Effector memory CD4-positive, alpha-beta T cell (primary cell): ENCODE data around the gene BAZ1A.
"Not testable (repeated sequence)": the region's sequence is repeated elsewhere in the genome, so short reads cannot be mapped to it uniquely, and the experiment has no call there.

Experiments used
- DNase-seq, 3 donors: peaks; one replicate each; pipeline ENCODE4 v3.0.0-alpha.2; 2020
- H3K27ac ChIP-seq: 2 replicates; pipeline ENCODE4 v1.7.0; 2013; ENCODE audit warnings: mild to moderate bottlenecking, low read length, moderate library complexity; ENCODE audit not compliant: insufficient read depth, poor library complexity, severe bottlenecking
- H3K27me3 ChIP-seq: replicated peaks from 2 replicates; pipeline ENCODE4 v1.7.0; 2013; ENCODE audit warnings: mild to moderate bottlenecking, low read length; ENCODE audit not compliant: insufficient read depth, control insufficient read depth, poor library complexity, severe bottlenecking
- H3K36me3 ChIP-seq: 2 replicates; pipeline ENCODE4 v1.7.0; 2013; ENCODE audit warnings: mild to moderate bottlenecking, low read length, moderate library complexity; ENCODE audit not compliant: control insufficient read depth, insufficient read depth
- H3K4me1 ChIP-seq: 2 replicates; pipeline ENCODE4 v1.7.0; 2013; ENCODE audit warnings: low read length, mild to moderate bottlenecking; ENCODE audit not compliant: control insufficient read depth, insufficient read depth, poor library complexity, severe bottlenecking
- H3K4me3 ChIP-seq: 2 replicates; pipeline ENCODE4 v1.7.0; 2013; ENCODE audit warnings: low read length, low read depth, mild to moderate bottlenecking; ENCODE audit not compliant: insufficient read depth, poor library complexity, severe bottlenecking
- H3K9me3 ChIP-seq: 2 replicates; pipeline ENCODE4 v1.7.0; 2013; ENCODE audit warnings: mild to moderate bottlenecking, low read length, moderate library complexity; ENCODE audit not compliant: control insufficient read depth

BAZ1A gene

GRCh38 chr14:34740139-34740538 lies 135.0 kb downstream of the BAZ1A start:
- H3K27ac ChIP-seq, H3K4me3 ChIP-seq, H3K4me1 ChIP-seq, H3K36me3 ChIP-seq, H3K9me3 ChIP-seq, H3K27me3 ChIP-seq, DNase-seq: not testable (repeated sequence)

GRCh38 chr14:34737079-34737478 lies 138.1 kb downstream of the BAZ1A start:
- not testable (repeated sequence) for H3K27me3 ChIP-seq, H3K27ac ChIP-seq

DNA sequence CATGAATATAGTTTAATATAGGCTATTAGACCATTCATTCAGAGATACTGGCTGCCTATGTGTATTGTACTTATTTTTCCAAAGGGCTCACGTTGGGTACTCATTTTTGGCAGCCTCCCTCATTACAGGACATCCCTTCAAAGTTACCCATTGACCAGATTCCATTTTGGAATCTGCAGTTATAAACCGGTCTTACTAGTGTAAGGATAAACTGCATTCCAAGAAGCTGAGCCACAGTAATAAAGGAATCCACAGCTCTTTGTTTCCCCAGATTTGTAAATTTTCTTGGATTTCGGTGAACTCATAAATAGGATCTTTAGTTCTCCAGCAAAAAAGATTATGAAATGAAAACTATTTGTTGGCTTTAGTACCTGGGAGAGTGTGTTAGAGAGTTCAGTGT lies 141.9 kb downstream of the BAZ1A start:
- H3K4me3 ChIP-seq, result no peak overlapping the region
- no peaks in the 10 kb centered on the region for H3K4me1 ChIP-seq
- H3K27ac ChIP-seq, result no peak overlapping the region
- no peaks in the 10 kb centered on the region for H3K36me3 ChIP-seq
- no peaks in the 10 kb centered on the region for H3K9me3 ChIP-seq
- DNase-seq, result no peak
- no peaks in the 10 kb centered on the region for H3K27me3 ChIP-seq

More at GRCh38 chr14:34737079-34737478, 138.1 kb downstream of the BAZ1A start:
- H3K36me3 ChIP-seq, H3K4me3 ChIP-seq, H3K9me3 ChIP-seq, DNase-seq, H3K4me1 ChIP-seq: not testable (repeated sequence)

- H3K36me3 ChIP-seq, result no peaks in the 10 kb centered on the region
- H3K4me1 ChIP-seq, result no peaks in the 10 kb centered on the region
- H3K4me3 ChIP-seq, result no peak overlapping the region
- no peaks in the 10 kb centered on the region for H3K9me3 ChIP-seq
- no peak overlapping the region for H3K27ac ChIP-seq
- no peak for DNase-seq
- no peaks in the 10 kb centered on the region for H3K27me3 ChIP-seq
Observed at GRCh38 chr14:34732802-34733201, 142.4 kb downstream of the BAZ1A start.

DNA sequence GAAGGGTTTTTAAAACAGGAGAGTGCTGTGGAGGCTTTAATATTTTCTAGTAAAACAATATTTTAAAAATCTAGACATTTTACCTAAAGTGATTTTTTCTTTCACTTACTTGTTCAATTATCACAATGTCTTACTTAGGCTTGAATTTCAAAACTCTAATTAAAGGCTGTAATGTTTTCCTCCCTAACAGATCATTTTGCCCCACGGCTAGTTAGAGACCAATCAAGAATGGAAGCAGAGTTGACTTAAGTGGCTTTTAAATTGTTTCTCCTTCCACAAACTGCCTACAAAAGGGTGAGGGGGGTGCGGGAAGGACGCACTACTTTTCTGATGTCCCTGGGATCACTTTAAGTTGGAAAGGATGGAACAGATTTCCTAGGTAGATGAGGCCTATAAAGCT lies 151.3 kb downstream of the BAZ1A start:
- Histone ChIP-seq H3K27ac (no peak overlapping the region), H3K4me3 (no peak overlapping the region), H3K4me1 (no peaks in the 10 kb centered on the region), H3K9me3 (no peaks in the 10 kb centered on the region), H3K27me3 (no peaks in the 10 kb centered on the region), H3K36me3 (no peaks in the 10 kb centered on the region)
- DNase-seq, result no peak

- peak; percentile 5 to 17 (median 9) for DNase-seq
- H3K27me3 ChIP-seq, result no peaks in the 10 kb centered on the region
- no peaks in the 10 kb centered on the region for H3K36me3 ChIP-seq
- no peak overlapping the region for H3K27ac ChIP-seq
- H3K4me3 ChIP-seq, result no peak overlapping the region
- no peaks in the 10 kb centered on the region for H3K4me1 ChIP-seq
- H3K9me3 ChIP-seq, result no peaks in the 10 kb centered on the region
Observed at GRCh38 chr14:34722723-34723545, 152.2 kb downstream of the BAZ1A start.

GRCh38 chr14:34721129-34721528 lies 154.0 kb downstream of the BAZ1A start:
- DNase-seq, result no peak
- no peaks in the 10 kb centered on the region for H3K27me3 ChIP-seq
- no peak overlapping the region for H3K4me3 ChIP-seq
- no peak overlapping the region for H3K27ac ChIP-seq
- no peaks in the 10 kb centered on the region for H3K9me3 ChIP-seq
- H3K4me1 ChIP-seq, result no peaks in the 10 kb centered on the region
- no peaks in the 10 kb centered on the region for H3K36me3 ChIP-seq

DNA sequence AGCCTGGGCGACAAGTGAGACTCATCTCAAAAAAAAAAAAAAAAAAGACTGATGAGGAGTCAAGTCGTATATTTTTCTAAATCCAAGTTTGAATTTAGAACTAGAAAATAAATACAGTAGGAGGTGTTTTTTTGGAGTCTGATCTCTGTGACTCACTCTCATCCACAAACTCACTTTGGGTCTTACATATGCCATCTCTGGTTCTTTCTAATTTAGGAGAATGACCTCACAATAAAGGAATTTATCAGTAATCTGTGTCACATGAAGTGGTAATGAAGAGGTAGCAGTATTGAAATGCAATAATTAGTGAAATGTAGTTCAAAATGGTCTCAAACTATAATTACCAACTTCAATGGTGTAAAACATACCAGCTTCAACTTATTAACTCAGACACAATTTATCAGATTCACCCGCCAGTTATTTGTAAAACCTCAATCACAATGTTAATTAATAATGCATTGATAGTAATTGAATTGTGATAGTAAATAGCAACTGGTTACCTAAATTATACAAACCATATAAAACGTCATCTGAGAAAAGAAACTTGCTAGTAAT lies 156.3 kb downstream of the BAZ1A start:
- H3K4me3 ChIP-seq, result no peak overlapping the region
- H3K27me3 ChIP-seq, result no peaks in the 10 kb centered on the region
- DNase-seq, result no peak
- H3K4me1 ChIP-seq, result no peaks in the 10 kb centered on the region
- no peak overlapping the region for H3K27ac ChIP-seq
- H3K36me3 ChIP-seq, result no peaks in the 10 kb centered on the region
- no peaks in the 10 kb centered on the region for H3K9me3 ChIP-seq

DNA sequence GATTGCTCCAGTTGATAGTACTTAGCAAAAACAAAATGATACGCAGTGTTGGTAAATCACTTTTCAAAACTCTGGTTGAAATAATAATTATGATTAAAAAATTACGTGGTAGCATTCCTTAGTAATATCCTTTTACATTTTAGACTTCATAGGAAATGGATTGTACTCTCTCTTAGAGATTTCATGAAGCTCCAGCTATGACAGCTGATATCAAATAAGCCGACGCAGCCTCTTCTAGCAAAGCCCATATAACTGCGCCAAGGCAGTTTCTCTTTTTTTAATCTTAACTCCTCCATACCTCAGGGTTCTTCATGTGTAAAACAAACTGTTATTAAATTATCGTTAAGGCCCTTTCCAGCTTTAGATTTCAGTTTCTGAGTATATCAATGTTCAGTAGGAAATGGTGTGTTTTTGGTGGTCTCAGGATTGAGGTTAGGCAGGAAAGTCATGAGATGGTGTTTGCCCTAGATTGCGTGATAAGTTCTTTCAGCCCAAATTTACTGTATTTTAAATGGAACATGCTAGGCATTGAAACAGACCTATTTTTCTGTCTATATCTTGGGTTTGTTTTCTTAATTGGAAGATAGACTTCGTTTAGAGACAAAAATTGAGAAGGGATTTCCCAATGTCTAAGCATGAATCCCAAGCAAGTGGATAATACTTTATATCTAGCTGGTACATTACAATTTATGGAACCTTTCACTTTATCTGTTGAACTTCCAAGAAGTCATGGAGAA lies 159.9 kb downstream of the BAZ1A start:
- Histone ChIP-seq H3K4me3 (peak overlapping the region; percentile 87), H3K27me3 (no peaks in the 10 kb centered on the region)

More for the DNA sequence above, 159.9 kb downstream of the BAZ1A start:
- no peak for DNase-seq
- Histone ChIP-seq H3K27ac (peak overlapping the region; percentile 85), H3K36me3 (no peaks in the 10 kb centered on the region), H3K9me3 (no peaks in the 10 kb centered on the region), H3K4me1 (peaks cover 11% of the 10 kb centered on the region)
